ENCODE data around the gene CSF1. TPM values are rescaled to one million over a fixed set of nuclear protein-coding genes. Genes with fewer than 3 reads are reported as not detected.

Gene CSF1
- polyA plus RNA-seq, 3 donors, result 0.11 to 0.69 (median 0.38) TPM

- Mint-ChIP-seq H3K27ac (no peak overlapping the region), H3K4me1 (peaks cover 15% of the 10 kb centered on the region), H3K9me3 (peaks cover 11 to 19% (median 14%) of the 10 kb centered on the region in 7 donors), H3K27me3 (ENCODE audit: low read depth in 3 of 3) (peaks cover 2 to 9% (median 7%) of the 10 kb centered on the region in 3 donors), H3K36me3 (peaks cover 0 to 4% of the 10 kb centered on the region in 2 donors), H3K4me3 (no peak overlapping the region)
- peaks cover 12 to 16% of the 10 kb centered on the region in 2 donors for H3K4me1 ChIP-seq (ENCODE audit: control insufficient read depth in 1 of 2, insufficient read depth in 2 of 2, low read length in 2 of 2)
- H3K4me3 ChIP-seq (replicated peaks in 1 of 3; ENCODE audit: low read depth in 2 of 3, low read length in 3 of 3), result no peak overlapping the region
- H3K79me2 ChIP-seq (ENCODE audit: insufficient read depth, low read length), result no peaks in the 10 kb centered on the region
- no peak overlapping the region for H3K4me2 ChIP-seq (replicated peaks; ENCODE audit: extremely low read depth, low read length, poor library complexity, severe bottlenecking)
- no peaks in the 10 kb centered on the region for H3K27me3 ChIP-seq (ENCODE audit: control insufficient read depth in 2 of 2, insufficient read depth in 2 of 2, low read length in 2 of 2)
- H3K9me3 ChIP-seq (replicated peaks in 1 of 2; ENCODE audit: control insufficient read depth in 1 of 2, insufficient read depth in 1 of 2, low read length in 2 of 2), result peaks cover 3 to 4% of the 10 kb centered on the region in 2 donors
- H4K20me1 ChIP-seq (ENCODE audit: insufficient read depth, low read length), result no peaks in the 10 kb centered on the region
- no peak for DNase-seq
- no peak overlapping the region for H3K27ac ChIP-seq (ENCODE audit: low read depth in 1 of 2, low read length in 2 of 2)
- TF ChIP-seq CTCF (IDR thresholded peaks at IDR 0.05), result no peak
- no peak overlapping the region for H3K9ac ChIP-seq (ENCODE audit: insufficient read depth, low read length, poor library complexity, severe bottlenecking)
- WGBS (ENCODE audit: insufficient coverage), result no CpG with 5 or more reads among the region's 5 CpGs
- intact Hi-C loops (cut with micrococcal nuclease), result no loop called here
- no peaks in the 10 kb centered on the region for H3K36me3 ChIP-seq (replicated peaks in 1 of 2; ENCODE audit: control insufficient read depth in 1 of 2, insufficient read depth in 2 of 2, low read length in 2 of 2)
- no peak overlapping the region for H2AFZ ChIP-seq (ENCODE audit: insufficient read depth, low read depth, low read length, poor library complexity, severe bottlenecking)
Observed at GRCh38 chr1:109932679-109933078, 22.0 kb downstream of the CSF1 start.

- Histone ChIP-seq H4K20me1 (ENCODE audit: insufficient read depth, low read length) (no peaks in the 10 kb centered on the region), H3K27me3 (ENCODE audit: control insufficient read depth in 2 of 2, insufficient read depth in 2 of 2, low read length in 2 of 2) (no peaks in the 10 kb centered on the region), H3K36me3 (replicated peaks in 1 of 2; ENCODE audit: control insufficient read depth in 1 of 2, insufficient read depth in 2 of 2, low read length in 2 of 2) (no peaks in the 10 kb centered on the region), H3K27ac (ENCODE audit: low read depth in 1 of 2, low read length in 2 of 2) (peak overlapping the region in 1 of 2 donors; percentile 26), H3K4me2 (replicated peaks; ENCODE audit: extremely low read depth, low read length, poor library complexity, severe bottlenecking) (no peak overlapping the region), H3K9ac (ENCODE audit: insufficient read depth, low read length, poor library complexity, severe bottlenecking) (peak overlapping the region; percentile 25), H3K4me3 (replicated peaks in 1 of 3; ENCODE audit: low read depth in 2 of 3, low read length in 3 of 3) (no peak overlapping the region), H3K9me3 (replicated peaks in 1 of 2; ENCODE audit: control insufficient read depth in 1 of 2, insufficient read depth in 1 of 2, low read length in 2 of 2) (peaks cover 4 to 12% of the 10 kb centered on the region in 2 donors), H3K79me2 (ENCODE audit: insufficient read depth, low read length) (no peaks in the 10 kb centered on the region), H3K4me1 (ENCODE audit: control insufficient read depth in 1 of 2, insufficient read depth in 2 of 2, low read length in 2 of 2) (peaks cover 12 to 16% of the 10 kb centered on the region in 2 donors), H2AFZ (ENCODE audit: insufficient read depth, low read depth, low read length, poor library complexity, severe bottlenecking) (no peak overlapping the region)
- Mint-ChIP-seq H3K27me3 (ENCODE audit: low read depth in 3 of 3) (peaks cover 2 to 9% (median 7%) of the 10 kb centered on the region in 3 donors), H3K36me3 (peaks cover 0 to 4% of the 10 kb centered on the region in 2 donors), H3K27ac (peak overlapping the region in 5 of 7 donors; percentile 14 to 57 (median 41)), H3K4me3 (peak overlapping the region in 1 of 2 donors; percentile 39), H3K9me3 (peaks cover 14 to 31% (median 22%) of the 10 kb centered on the region in 7 donors), H3K4me1 (peaks cover 15% of the 10 kb centered on the region)
- intact Hi-C loops (cut with micrococcal nuclease), result no loop called here
- peak; percentile 32 to 50 (median 45) for DNase-seq
- TF ChIP-seq CTCF (IDR thresholded peaks at IDR 0.05), result no peak
- WGBS (ENCODE audit: insufficient coverage), result 0% methylated on average over 2 of the region's 10 CpGs
Observed at GRCh38 chr1:109933856-109934711, 23.4 kb downstream of the CSF1 start.

All from CD14-positive monocyte (primary cell).